Lower lobe of right lung (tissue), 2 donors: ENCODE results near the gene ARHGAP24. TPM values are rescaled to one million over a fixed set of nuclear protein-coding genes. Genes with fewer than 3 reads are reported as not detected.

Experiments used
- ATAC-seq, 2 donors: fragments of 200-7000 bp; cut with Tn5 transposase; one replicate each; pipeline ENCODE4 v1.9.1; 2020 to 2022; ENCODE audit warnings: mild to moderate bottlenecking in 2 of 2, moderate library complexity in 2 of 2
- DNase-seq: peaks from one replicate; pipeline ENCODE4 v3.0.0-alpha.2; 2020
- H3K27ac ChIP-seq: fragments of 200-600 bp; one replicate; pipeline ENCODE4 v1.8.0; 2022
- H3K27me3 ChIP-seq: fragments of 200-600 bp; one replicate; pipeline ENCODE4 v1.8.0; 2022; ENCODE audit warnings: low read depth
- H3K36me3 ChIP-seq: fragments of 200-600 bp; one replicate; pipeline ENCODE4 v1.8.0; 2022; ENCODE audit warnings: mild to moderate bottlenecking
- H3K4me1 ChIP-seq: fragments of 200-600 bp; one replicate; pipeline ENCODE4 v1.8.0; 2022
- H3K4me3 ChIP-seq: fragments of 200-600 bp; one replicate; pipeline ENCODE4 v1.8.0; 2022; ENCODE audit warnings: mild to moderate bottlenecking
- H3K9me3 ChIP-seq: fragments of 200-600 bp; one replicate; pipeline ENCODE4 v1.8.0; 2022
- CTCF ChIP-seq: fragments of 200-600 bp; IDR thresholded peaks from one replicate; pipeline ENCODE4 v1.8.0; 2022; ENCODE audit warnings: antibody characterized with exemption, mild to moderate bottlenecking
- intact Hi-C: fragments of 100-400 bp; cut with DNase I; formaldehyde crosslinking; loops from one replicate; pipeline ENCODE4 v1.11.0; 2022
- total RNA-seq: library from RNA; stranded (reverse); fragmentation: NEBNext Ultra II Directional; extraction: Animal tissue kit (Norgen Biotek cat#: 25700); gene quantifications from one replicate; pipeline ENCODE4 v1.2.1, GENCODE V29; 2021
- donor health status: DM: no; HTN: yes; CAD: no; lungs with severe emphysema.

Gene ARHGAP24
- total RNA-seq, 1 donor from 2014 or later: 28.7 TPM

GRCh38 chr4:85748654-85749053 lies 273.7 kb downstream of the ARHGAP24 start:
- Histone ChIP-seq H3K36me3 (no peaks in the 10 kb centered on the region), H3K27me3 (no peaks in the 10 kb centered on the region)

GRCh38 chr4:85751866-85752265 lies 276.9 kb downstream of the ARHGAP24 start:
- DNase-seq (no peak), ATAC-seq (no peak)
- H3K9me3 ChIP-seq: no peaks in the 10 kb centered on the region
- no peaks in the 10 kb centered on the region for H3K27me3 ChIP-seq
- H3K4me1 ChIP-seq: no peaks in the 10 kb centered on the region
- intact Hi-C loops: no loop called here
- H3K36me3 ChIP-seq: no peaks in the 10 kb centered on the region
- no peak overlapping the region for H3K4me3 ChIP-seq
- no peak for TF ChIP-seq CTCF
- H3K27ac ChIP-seq: no peak overlapping the region

More at GRCh38 chr4:85748654-85749053, 273.7 kb downstream of the ARHGAP24 start:
- ATAC-seq: no peak
- no peak for DNase-seq
- H3K27ac ChIP-seq: no peak overlapping the region
- peaks cover 12% of the 10 kb centered on the region for H3K4me1 ChIP-seq
- no peak overlapping the region for H3K4me3 ChIP-seq
- H3K9me3 ChIP-seq: no peaks in the 10 kb centered on the region
- intact Hi-C loops: loop anchor here (10.0 kb wide), 1 partner anchor 604 kb away; no protein-coding TSS in a partner anchor
- TF ChIP-seq CTCF: no peak

GRCh38 chr4:85755285-85755684 lies 280.3 kb downstream of the ARHGAP24 start:
- Histone ChIP-seq H3K4me3 (no peak overlapping the region), H3K36me3 (no peaks in the 10 kb centered on the region), H3K4me1 (peaks cover under 1% of the 10 kb centered on the region), H3K27me3 (no peaks in the 10 kb centered on the region), H3K27ac (no peak overlapping the region), H3K9me3 (no peaks in the 10 kb centered on the region)
- intact Hi-C loops: no loop called here
- TF ChIP-seq CTCF: no peak
- ATAC-seq: no peak
- DNase-seq: no peak

- Histone ChIP-seq H3K9me3 (no peaks in the 10 kb centered on the region), H3K27ac (no peak overlapping the region), H3K27me3 (no peaks in the 10 kb centered on the region), H3K4me1 (peaks cover 15% of the 10 kb centered on the region), H3K4me3 (no peak overlapping the region), H3K36me3 (no peaks in the 10 kb centered on the region)
- intact Hi-C loops: no loop called here
- ATAC-seq: peak in 1 of 2 donors; percentile 33
- no peak for DNase-seq
- TF ChIP-seq CTCF: peak; percentile 28
Measured at GRCh38 chr4:85756938-85757337, 282.0 kb downstream of the ARHGAP24 start.

GRCh38 chr4:85759388-85759787 lies 284.4 kb downstream of the ARHGAP24 start:
- Histone ChIP-seq H3K27ac (no peak overlapping the region), H3K27me3 (no peaks in the 10 kb centered on the region), H3K9me3 (no peaks in the 10 kb centered on the region), H3K36me3 (no peaks in the 10 kb centered on the region), H3K4me1 (peaks cover 25% of the 10 kb centered on the region), H3K4me3 (no peak overlapping the region)
- no peak for ATAC-seq
- DNase-seq: no peak
- TF ChIP-seq CTCF: no peak
- intact Hi-C loops: no loop called here

- DNase-seq (no peak), ATAC-seq (no peak)
- Histone ChIP-seq H3K27ac (peak overlapping the region; percentile 60), H3K4me3 (no peak overlapping the region), H3K27me3 (no peaks in the 10 kb centered on the region), H3K9me3 (no peaks in the 10 kb centered on the region), H3K4me1 (peaks cover 25% of the 10 kb centered on the region), H3K36me3 (no peaks in the 10 kb centered on the region)
- TF ChIP-seq CTCF: no peak
- intact Hi-C loops: no loop called here
Measured at GRCh38 chr4:85760511-85760910, 285.6 kb downstream of the ARHGAP24 start.
